Cardiac muscle cell (in vitro differentiated cells and primary cell): Measurements from ENCODE around the gene ATP9B. TPM values are rescaled to one million over a fixed set of nuclear protein-coding genes. Genes with fewer than 3 reads are reported as not detected.

Experiments used
- DNase-seq, 2 donors: peaks; one replicate each; pipeline versions ENCODE4 v3.0.0 to v3.0.0-alpha.2; 2010 to 2017; ENCODE audit warnings: low read depth in 1 of 2, low spot score in 1 of 2
- H3K27ac ChIP-seq: fragments of 200-600 bp; sonication (generic); 2 replicates; pipeline ENCODE4 v1.5.1; 2016
- H3K27me3 ChIP-seq: fragments of 200-600 bp; sonication (generic); 2 replicates; pipeline ENCODE4 v1.6.0; 2016; ENCODE audit warnings: control low read depth
- H3K36me3 ChIP-seq: fragments of 200-600 bp; sonication (generic); 2 replicates; pipeline ENCODE4 v1.5.1; 2016; ENCODE audit warnings: control low read depth
- H3K4me1 ChIP-seq: fragments of 200-600 bp; sonication (generic); 2 replicates; pipeline ENCODE4 v1.8.1; 2017; ENCODE audit warnings: low read depth, mild to moderate bottlenecking, mixed run types
- H3K4me3 ChIP-seq: fragments of 200-600 bp; sonication (generic); 2 replicates; pipeline ENCODE4 v1.5.1; 2016; ENCODE audit warnings: mild to moderate bottlenecking
- H3K9me3 ChIP-seq: fragments of 200-600 bp; sonication (generic); 2 replicates; pipeline ENCODE4 v1.5.1; 2017; ENCODE audit warnings: low read depth, mild to moderate bottlenecking, control low read depth
- polyA plus RNA-seq: library from polyadenylated mRNA; unstranded; fragments of >200 nt; fragmentation: Nextera tagmentation; extraction: Ambion mirVana; gene quantifications from 2 replicates; pipeline ENCODE4 v1.2.1, GENCODE V29; 2016
- total RNA-seq: library from RNA; depleted of rRNA; stranded (reverse); fragments of >200 nt; gene quantifications from 2 replicates; pipeline ENCODE4 v1.2.3, GENCODE V29; 2016
- TF ChIP-seq, protein P1 (sequence below): IDR thresholded peaks from 2 replicates; pipeline ENCODE4 v1.5.1; 2012; ENCODE audit warnings: low read depth, mild to moderate bottlenecking, low read length

ATP9B gene
- total and polyA plus RNA-seq, 2 experiments from 2014 or later: 14.1 to 14.2 TPM

GRCh38 chr18:79405019-79405780, 336.0 kb downstream of the ATP9B start:
- H3K27me3 ChIP-seq: no peaks in the 10 kb centered on the region
- H3K4me3 ChIP-seq: no peak overlapping the region
- H3K4me1 ChIP-seq: no peaks in the 10 kb centered on the region
- H3K9me3 ChIP-seq: no peaks in the 10 kb centered on the region
- TF ChIP-seq, protein P1, sequence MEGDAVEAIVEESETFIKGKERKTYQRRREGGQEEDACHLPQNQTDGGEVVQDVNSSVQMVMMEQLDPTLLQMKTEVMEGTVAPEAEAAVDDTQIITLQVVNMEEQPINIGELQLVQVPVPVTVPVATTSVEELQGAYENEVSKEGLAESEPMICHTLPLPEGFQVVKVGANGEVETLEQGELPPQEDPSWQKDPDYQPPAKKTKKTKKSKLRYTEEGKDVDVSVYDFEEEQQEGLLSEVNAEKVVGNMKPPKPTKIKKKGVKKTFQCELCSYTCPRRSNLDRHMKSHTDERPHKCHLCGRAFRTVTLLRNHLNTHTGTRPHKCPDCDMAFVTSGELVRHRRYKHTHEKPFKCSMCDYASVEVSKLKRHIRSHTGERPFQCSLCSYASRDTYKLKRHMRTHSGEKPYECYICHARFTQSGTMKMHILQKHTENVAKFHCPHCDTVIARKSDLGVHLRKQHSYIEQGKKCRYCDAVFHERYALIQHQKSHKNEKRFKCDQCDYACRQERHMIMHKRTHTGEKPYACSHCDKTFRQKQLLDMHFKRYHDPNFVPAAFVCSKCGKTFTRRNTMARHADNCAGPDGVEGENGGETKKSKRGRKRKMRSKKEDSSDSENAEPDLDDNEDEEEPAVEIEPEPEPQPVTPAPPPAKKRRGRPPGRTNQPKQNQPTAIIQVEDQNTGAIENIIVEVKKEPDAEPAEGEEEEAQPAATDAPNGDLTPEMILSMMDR: no peak
- no peak for DNase-seq
- H3K27ac ChIP-seq: no peak overlapping the region
- H3K36me3 ChIP-seq: no peaks in the 10 kb centered on the region

DNA sequence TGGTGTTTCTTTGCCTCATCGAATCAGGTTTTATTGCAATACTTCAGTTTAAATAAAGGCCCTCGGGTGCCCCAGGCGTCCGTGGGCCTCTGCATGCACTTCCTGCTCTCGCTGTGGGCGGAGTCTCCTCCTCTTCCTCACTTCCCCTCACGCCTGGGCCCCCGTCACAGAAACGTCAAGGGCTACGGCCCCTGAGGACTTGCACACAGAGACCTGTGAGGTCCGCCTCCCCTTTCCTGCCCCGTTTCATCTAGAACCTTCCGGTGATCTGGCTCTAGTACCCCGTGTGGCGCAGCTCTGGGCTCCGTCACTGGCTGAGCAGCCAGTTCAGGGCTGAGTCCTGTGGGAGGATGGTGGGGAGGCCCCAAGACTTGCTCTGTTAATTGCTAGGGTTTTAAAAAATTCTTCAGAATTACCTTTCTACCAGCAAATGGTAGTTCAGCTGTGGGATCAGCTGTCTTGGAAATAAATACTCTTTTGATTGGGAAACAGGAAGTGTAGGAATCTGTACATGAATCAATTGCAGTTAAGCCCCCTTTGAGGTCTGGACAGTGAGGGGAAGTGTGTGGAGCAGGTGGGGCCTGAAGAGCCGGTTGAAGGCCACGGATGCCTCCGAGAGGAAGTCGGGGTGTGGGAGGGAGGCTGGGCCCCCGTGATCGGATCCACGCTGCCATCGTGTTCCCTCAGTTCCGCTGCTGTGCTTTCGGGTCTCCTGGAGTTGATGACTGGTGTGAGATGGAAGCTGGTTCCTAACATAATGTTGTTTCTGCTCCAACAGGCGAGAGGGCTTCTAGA, 336.8 kb downstream of the ATP9B start:
- no peak overlapping the region for H3K4me3 ChIP-seq
- DNase-seq: no peak
- no peak overlapping the region for H3K27ac ChIP-seq
- no peaks in the 10 kb centered on the region for H3K27me3 ChIP-seq
- H3K9me3 ChIP-seq: no peaks in the 10 kb centered on the region
- no peaks in the 10 kb centered on the region for H3K36me3 ChIP-seq
- no peaks in the 10 kb centered on the region for H3K4me1 ChIP-seq
- TF ChIP-seq, protein P1: no peak

DNA sequence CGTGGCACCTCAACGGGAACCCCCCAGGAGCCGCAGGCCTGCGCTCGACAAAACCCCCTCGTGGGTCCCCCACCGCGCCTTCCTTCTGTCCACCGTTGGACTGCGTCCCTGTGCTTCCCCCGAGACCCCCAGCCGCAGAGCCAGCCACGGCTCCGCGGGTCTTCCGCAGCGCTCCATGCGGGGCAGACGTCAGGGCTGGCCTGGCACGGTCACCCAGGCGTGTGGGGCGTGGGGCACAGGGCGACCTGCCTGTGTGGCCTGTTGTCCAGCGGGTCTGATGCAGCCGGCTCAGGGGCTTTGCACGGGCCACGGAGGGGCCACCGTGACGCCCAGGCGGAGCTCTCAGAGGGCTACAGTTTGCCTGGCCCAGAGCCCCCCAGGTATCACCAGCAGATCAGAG, 337.5 kb downstream of the ATP9B start:
- Histone ChIP-seq H3K36me3 (no peaks in the 10 kb centered on the region), H3K27ac (no peak overlapping the region), H3K4me1 (peaks cover 2% of the 10 kb centered on the region), H3K27me3 (no peaks in the 10 kb centered on the region), H3K4me3 (no peak overlapping the region), H3K9me3 (no peaks in the 10 kb centered on the region)
- TF ChIP-seq, protein P1: no peak
- DNase-seq: no peak

- H3K4me3 ChIP-seq: no peak overlapping the region
- TF ChIP-seq, protein P1: no peak
- H3K27ac ChIP-seq: no peak overlapping the region
- no peaks in the 10 kb centered on the region for H3K36me3 ChIP-seq
- H3K4me1 ChIP-seq: peaks cover 13% of the 10 kb centered on the region
- no peak for DNase-seq
- no peaks in the 10 kb centered on the region for H3K27me3 ChIP-seq
- no peaks in the 10 kb centered on the region for H3K9me3 ChIP-seq
Observed at GRCh38 chr18:79409313-79409712, 340.1 kb downstream of the ATP9B start.

- TF ChIP-seq, protein P1: no peak
- no peaks in the 10 kb centered on the region for H3K36me3 ChIP-seq
- H3K4me1 ChIP-seq: peaks cover 13% of the 10 kb centered on the region
- no peak for DNase-seq
- no peak overlapping the region for H3K4me3 ChIP-seq
- H3K9me3 ChIP-seq: no peaks in the 10 kb centered on the region
- H3K27ac ChIP-seq: no peak overlapping the region
- H3K27me3 ChIP-seq: no peaks in the 10 kb centered on the region
Observed at GRCh38 chr18:79410171-79410641, 341.0 kb downstream of the ATP9B start.
